GM19035 (cell line): Measurements from ENCODE around the gene CAPN3.
"Not testable (repeated sequence)": the region's sequence is repeated elsewhere in the genome, so short reads cannot be mapped to it uniquely, and the experiment has no call there.

Experiments used
- ATAC-seq: cut with Tn5 transposase; IDR thresholded peaks from one replicate; pipeline ENCODE4 v1.9.1; 2021; ENCODE audit not compliant: unreplicated experiment

The CAPN3 gene

DNA sequence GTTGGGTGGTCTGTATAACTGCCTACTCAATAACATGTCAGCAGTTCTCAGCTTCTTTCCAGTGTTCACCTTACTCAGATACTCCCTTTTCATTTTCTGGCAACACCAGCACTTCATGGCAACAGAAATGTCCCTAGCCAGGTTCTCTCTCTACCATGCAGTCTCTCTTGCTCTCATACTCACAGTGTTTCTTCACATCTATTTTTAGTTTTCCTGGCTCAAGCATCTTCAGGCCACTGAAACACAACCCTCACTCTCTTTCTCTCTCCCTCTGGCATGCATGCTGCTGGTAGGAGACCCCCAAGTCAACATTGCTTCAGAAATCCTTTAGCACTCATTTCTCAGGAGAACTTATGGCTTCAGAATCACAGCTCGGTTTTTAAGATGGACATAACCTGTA is at the start of gene CAPN3:
TSS of gene CAPN3 (plus strand) at position 253 of the 400 bp plus-strand sequence. CDS start 305 bp downstream, outside the sequence.
- ATAC-seq = no peak

DNA sequence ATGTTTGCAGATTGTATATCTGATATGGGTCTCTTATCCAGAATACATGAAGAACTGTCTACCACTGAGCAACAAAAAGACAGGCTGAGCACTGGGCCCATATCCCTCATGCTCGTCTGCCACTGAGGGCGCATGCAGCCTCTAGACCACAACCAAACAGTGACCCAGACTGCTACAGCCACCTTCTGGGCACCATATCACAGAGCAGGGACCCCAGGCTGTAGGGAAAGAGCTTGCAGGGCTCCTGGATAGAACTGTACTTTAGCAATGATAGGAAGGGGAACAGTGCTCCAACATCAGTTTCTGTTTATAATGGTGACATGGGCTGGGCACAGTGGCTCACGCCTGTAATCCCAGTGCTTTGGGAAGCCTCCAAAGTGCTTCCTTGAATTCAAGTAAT is 45.8 kb upstream of the CAPN3 start:
- no peak for ATAC-seq

- ATAC-seq = no peak
Measured at GRCh38 chr15:42314818-42315217, 44.5 kb upstream of the CAPN3 start.

DNA sequence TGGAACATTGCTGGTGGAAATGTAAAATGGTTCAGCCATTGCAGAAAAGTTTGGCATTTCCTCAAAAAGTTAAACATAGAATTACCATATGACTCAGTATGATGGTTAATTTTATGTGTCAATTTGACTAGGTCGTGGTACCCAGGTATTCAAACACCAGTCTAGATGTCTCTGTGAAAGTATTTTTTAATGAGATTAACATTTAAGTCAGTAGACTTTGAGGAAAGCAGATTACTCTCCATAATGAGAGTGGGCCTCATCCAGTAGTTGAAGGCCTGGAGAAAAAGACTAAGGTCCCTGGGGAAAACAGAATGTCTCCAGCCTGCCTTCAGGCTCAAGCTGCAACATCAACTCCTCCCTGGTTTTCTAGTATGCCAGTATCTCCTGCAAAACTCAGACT is 43.8 kb upstream of the CAPN3 start:
- no peak for ATAC-seq

- not testable (repeated sequence) for ATAC-seq
Measured at GRCh38 chr15:42316282-42316805, 43.0 kb upstream of the CAPN3 start.

- no peak for ATAC-seq
Measured at GRCh38 chr15:42319206-42319605, 40.1 kb upstream of the CAPN3 start.

DNA sequence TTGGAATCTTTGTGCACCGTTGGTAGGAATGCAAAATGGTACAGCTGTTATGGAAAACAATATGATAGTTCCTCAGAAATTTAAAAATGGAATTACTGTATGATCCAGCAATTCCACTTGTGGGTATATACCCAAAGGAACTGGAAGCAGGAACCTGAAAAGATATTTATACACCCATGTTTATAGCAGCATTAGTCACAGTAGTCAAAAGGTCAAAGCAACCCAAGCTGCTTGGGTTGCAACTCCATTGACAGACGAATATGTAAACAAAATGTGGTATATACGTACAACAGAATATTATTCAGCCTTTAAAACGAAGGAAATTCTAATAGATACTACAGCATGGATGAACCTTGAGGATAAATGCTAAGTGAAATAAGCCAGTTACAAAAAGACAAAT is 35.0 kb upstream of the CAPN3 start:
- no peak for ATAC-seq

- no peak for ATAC-seq
Measured at GRCh38 chr15:42329161-42329560, 30.1 kb upstream of the CAPN3 start.

GRCh38 chr15:42329992-42330391 is 29.3 kb upstream of the CAPN3 start:
- no peak for ATAC-seq

DNA sequence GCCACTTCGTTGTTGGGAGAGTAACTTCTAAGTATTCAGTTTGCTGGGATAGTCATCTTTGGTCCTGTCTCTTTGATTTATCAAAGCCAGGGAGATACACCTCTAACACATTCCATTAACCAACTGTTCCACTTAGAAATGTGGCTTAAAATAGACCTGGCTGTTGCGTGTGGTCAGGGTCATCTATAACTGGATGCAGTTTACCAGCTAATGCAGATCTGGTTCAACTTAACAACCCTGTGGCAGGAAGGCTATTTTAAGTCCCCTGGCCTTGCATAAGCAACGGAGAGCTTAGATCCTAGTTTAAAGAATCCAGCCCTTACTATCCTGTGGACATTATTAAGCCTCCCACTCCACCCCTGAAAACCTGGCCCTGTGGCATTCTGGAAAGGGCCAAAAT is 28.1 kb upstream of the CAPN3 start:
- no peak for ATAC-seq

GRCh38 chr15:42332331-42332730 is 27.0 kb upstream of the CAPN3 start:
- no peak for ATAC-seq

DNA sequence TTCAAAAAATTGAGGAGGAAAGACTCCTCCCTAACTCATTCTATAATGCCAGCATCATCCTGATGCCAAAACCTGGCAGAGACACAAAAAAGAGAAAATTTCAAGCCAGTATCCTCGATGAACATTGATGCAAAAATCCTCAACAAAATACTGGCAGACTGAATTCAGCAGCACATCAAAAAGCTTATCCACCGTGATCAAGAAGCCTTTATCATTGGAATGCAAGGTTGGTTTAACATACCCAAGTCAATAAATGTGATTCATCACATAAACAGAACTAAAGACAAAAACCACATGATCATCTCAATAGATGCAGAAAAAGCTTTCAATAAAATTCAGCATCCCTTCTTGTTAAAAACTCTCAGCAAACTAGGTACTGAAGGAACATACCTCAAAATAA is 24.2 kb upstream of the CAPN3 start:
- ATAC-seq = no peak

DNA sequence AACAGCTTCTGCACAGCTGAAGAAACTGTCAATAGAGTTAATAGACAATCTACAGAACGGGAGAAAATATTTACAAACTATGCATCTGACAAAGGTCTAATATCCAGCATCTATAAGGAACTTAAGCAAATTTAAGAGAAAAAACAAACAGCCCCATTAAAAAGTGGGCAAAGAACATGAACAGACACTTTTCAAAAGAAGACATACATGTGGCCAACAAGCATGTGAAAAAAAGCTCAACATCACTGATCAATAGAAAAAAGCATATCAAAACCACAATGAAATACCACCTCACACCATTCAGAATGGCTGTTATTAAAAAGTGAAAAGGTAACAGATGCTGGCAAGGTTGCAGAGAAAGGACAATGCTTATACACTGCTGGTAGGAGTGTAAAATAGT is 22.7 kb upstream of the CAPN3 start:
- not testable (repeated sequence) for ATAC-seq

DNA sequence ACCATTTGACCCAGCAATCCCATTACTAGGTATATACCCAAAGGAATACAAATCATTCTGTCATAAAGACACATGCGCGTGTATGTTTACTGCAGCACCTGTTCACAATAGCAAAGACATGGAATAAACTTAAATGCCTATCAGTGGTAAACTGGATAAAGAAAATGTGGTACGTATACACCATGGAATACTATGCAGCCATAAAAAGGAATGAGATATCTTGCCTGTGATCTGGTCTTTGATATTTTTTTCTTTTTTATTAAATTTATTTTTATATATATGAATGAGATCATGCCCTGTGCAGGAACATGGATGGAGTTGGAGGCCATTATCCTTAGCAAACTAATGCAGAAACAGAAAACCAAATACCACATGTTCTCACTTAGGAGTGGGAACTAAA is 22.2 kb upstream of the CAPN3 start:
- ATAC-seq = not testable (repeated sequence)

GRCh38 chr15:42338500-42338899 is 20.8 kb upstream of the CAPN3 start:
- no peak for ATAC-seq

- no peak for ATAC-seq
Measured at GRCh38 chr15:42343596-42344232, 15.6 kb upstream of the CAPN3 start.

DNA sequence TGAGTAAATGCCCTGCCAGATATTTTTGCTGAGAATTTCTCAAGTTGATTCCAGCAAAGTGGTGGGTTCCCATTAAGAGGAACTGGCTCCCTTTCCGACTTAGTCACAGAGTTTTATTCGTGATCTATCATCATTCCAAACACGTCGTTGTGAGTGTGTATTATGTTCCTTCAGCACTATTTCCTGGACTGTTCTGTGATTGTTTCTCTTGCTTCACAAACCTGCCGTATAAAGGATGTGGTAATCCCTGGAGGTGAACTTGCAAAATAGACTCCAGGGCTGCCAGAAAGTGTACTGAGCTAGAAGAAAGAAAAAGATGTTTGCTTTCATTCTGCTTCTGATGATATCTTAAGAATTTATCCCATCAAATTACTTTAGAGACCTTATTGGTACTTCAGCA is 14.5 kb upstream of the CAPN3 start:
- ATAC-seq = no peak

GRCh38 chr15:42345504-42345903 is 13.8 kb upstream of the CAPN3 start:
- no peak for ATAC-seq

GRCh38 chr15:42348083-42348482 is 11.2 kb upstream of the CAPN3 start:
- no peak for ATAC-seq

DNA sequence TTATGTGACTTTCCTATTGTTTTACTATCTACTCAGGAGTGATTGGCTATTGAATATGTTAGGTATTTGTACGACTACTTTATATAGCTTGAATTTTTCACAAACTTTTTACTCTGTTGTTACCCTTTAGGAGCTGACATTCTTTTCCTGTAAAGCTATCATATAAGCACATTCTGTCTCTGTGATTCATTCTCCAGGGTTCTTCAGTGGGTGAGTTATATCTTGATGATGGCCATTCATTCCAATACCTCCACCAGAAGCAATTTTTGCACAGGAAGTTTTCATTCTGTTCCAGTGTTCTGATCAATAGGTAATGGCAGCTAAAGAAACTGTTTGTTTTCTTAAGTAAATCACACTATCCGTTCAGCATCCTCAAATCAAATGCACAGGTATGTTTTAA is 10.1 kb upstream of the CAPN3 start:
- no peak for ATAC-seq

GRCh38 chr15:42352401-42352800 is 6.9 kb upstream of the CAPN3 start:
- ATAC-seq = no peak

DNA sequence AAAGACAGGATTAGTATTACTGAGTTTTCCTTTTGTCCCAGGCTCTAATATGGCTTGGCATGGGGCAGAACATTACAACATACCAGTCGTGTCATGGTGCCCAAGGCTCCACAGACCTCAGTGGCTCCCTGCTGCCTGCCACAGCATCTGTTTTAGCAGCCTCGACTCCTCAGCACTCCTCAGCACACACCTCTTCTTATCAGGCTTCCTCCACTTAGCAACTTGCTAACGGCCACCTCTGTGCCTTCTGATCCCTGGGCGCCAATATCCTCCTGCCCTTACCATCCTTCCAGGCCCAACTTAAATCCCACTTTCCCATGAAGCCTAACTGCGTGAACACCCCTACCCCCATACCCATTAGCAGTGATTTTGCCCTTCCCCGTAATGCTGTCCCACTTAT is 6.2 kb upstream of the CAPN3 start:
- ATAC-seq = no peak

DNA sequence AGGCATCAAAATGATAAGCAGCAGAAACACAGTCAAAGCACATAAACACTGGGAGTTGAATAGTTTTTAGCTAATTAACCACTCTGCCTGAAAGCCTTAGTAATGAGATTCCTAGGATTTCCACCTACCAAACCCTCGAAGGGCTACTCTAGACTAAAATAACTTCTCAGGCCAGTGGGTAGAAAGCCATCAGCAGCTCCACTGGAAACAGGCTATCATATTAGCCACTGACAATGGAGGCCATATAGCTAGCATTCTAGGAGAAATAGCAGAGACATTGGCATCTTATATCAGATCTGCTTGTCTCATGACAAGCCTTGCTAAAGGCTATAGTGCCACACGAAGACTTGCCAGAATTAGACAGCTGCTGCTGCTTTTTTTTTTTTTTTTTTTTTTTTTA is 4.5 kb upstream of the CAPN3 start:
- ATAC-seq = no peak
